ENCODE measurements around the gene KRTAP10-4. TPM values are rescaled to one million over a fixed set of nuclear protein-coding genes. Genes with fewer than 3 reads are reported as not detected.
"Not testable (repeated sequence)": the region's sequence is repeated elsewhere in the genome, so short reads cannot be mapped to it uniquely, and the experiment has no call there.

Gene KRTAP10-4
- total and polyA plus RNA-seq, 2 of the 4 experiments (the other 2 are of a cell fraction): not detected

GRCh38 chr21:44557491-44558328, 15.8 kb upstream of the KRTAP10-4 start:
- Histone ChIP-seq H2AK5ac (ENCODE audit: low read depth, low read length) (no peak overlapping the region), H3K56ac (ENCODE audit: extremely low read depth, insufficient read depth, low read length) (no peak overlapping the region), H3K79me1 (ENCODE audit: low read depth in 1 of 2, low read length in 2 of 2) (no peaks in the 10 kb centered on the region), H3K27me3 (ENCODE audit: control insufficient read depth, insufficient read depth, low read length) (peaks cover 16% of the 10 kb centered on the region), H3K23ac (ENCODE audit: low read depth, low read length) (no peak overlapping the region), H3K4me1 (ENCODE audit: control insufficient read depth, insufficient read depth, low read length) (no peaks in the 10 kb centered on the region), H3K18ac (ENCODE audit: low read depth, low read length) (no peak overlapping the region), H3K27ac (ENCODE audit: insufficient read depth, low read length) (no peak overlapping the region), H3K14ac (replicated peaks; ENCODE audit: low read depth, low read length) (no peak overlapping the region), H2BK15ac (ENCODE audit: low read depth, low read length) (no peak overlapping the region), H2BK5ac (ENCODE audit: low read depth, low read length, poor library complexity, severe bottlenecking) (no peak overlapping the region), H2BK120ac (ENCODE audit: low read depth, low read length) (no peak overlapping the region), H2AFZ (replicated peaks; ENCODE audit: low read length, poor library complexity) (no peak overlapping the region), H3K4me2 (ENCODE audit: low read depth, low read length) (no peak overlapping the region), H2AK9ac (replicated peaks; ENCODE audit: low read depth, low read length, poor library complexity) (no peak overlapping the region), H4K5ac (ENCODE audit: low read depth, low read length) (no peak overlapping the region), H4K91ac (ENCODE audit: insufficient read depth, low read depth, low read length) (no peak overlapping the region), H3K36me3 (ENCODE audit: control insufficient read depth, insufficient read depth, low read length) (no peaks in the 10 kb centered on the region), H4K20me1 (ENCODE audit: insufficient read depth, low read length) (no peaks in the 10 kb centered on the region), H3K9me1 (ENCODE audit: insufficient read depth, low read length) (no peaks in the 10 kb centered on the region), H2BK20ac (ENCODE audit: low read depth, low read length) (no peak overlapping the region), H3K4ac (ENCODE audit: low read depth, low read length) (no peak overlapping the region), H3K4me3 (ENCODE audit: insufficient read depth, low read depth, low read length) (no peak overlapping the region), H3K9ac (ENCODE audit: low read depth, low read length) (no peak overlapping the region), H3K9me3 (ENCODE audit: control insufficient read depth, insufficient read depth, low read length) (no peaks in the 10 kb centered on the region), H4K8ac (ENCODE audit: low read depth in 2 of 2, low read length in 2 of 2) (no peak overlapping the region)
- 39% methylated on average over 15 of the region's 30 CpGs; no CpG with 5 or more reads in 1 of the 2 experiments for WGBS, 2 experiments (ENCODE audit: extremely low coverage in 2 of 2, insufficient read length in 1 of 2)
- dilution Hi-C loops (cut with HindIII; ENCODE audit: low sequenced_read_pairs, unreplicated experiment): no loop called here
- intact Hi-C loops (cut with micrococcal nuclease): no loop called here
- ATAC-seq (ENCODE audit: low read depth) (no peak; the same call in 1 of the 2 replicates), DNase-seq (no peak)
- POLR2A ChIA-PET (ENCODE audit: unreplicated experiment): no interaction called here
- in situ Hi-C loops (cut with MboI; ENCODE audit: low sequenced_read_pairs): no loop called here
- BruUV-seq (replicated peaks): no TSS peak
- TF ChIP-seq CEBPB (IDR thresholded peaks at IDR 0.05; ENCODE audit: low read depth, low read length) (no peak), MAZ (IDR thresholded peaks at IDR 0.05; ENCODE audit: borderline replicate concordance, low read depth, low read length) (no peak), NFE2L2 (IDR thresholded peaks at IDR 0.05; ENCODE audit: low read depth, low read length) (no peak)
- TF ChIP-seq, protein P1, sequence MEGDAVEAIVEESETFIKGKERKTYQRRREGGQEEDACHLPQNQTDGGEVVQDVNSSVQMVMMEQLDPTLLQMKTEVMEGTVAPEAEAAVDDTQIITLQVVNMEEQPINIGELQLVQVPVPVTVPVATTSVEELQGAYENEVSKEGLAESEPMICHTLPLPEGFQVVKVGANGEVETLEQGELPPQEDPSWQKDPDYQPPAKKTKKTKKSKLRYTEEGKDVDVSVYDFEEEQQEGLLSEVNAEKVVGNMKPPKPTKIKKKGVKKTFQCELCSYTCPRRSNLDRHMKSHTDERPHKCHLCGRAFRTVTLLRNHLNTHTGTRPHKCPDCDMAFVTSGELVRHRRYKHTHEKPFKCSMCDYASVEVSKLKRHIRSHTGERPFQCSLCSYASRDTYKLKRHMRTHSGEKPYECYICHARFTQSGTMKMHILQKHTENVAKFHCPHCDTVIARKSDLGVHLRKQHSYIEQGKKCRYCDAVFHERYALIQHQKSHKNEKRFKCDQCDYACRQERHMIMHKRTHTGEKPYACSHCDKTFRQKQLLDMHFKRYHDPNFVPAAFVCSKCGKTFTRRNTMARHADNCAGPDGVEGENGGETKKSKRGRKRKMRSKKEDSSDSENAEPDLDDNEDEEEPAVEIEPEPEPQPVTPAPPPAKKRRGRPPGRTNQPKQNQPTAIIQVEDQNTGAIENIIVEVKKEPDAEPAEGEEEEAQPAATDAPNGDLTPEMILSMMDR (conservative IDR thresholded peaks at IDR 0.05; ENCODE audit: low read depth, low read length): no peak
- CTCF ChIA-PET: no interaction called here

DNA sequence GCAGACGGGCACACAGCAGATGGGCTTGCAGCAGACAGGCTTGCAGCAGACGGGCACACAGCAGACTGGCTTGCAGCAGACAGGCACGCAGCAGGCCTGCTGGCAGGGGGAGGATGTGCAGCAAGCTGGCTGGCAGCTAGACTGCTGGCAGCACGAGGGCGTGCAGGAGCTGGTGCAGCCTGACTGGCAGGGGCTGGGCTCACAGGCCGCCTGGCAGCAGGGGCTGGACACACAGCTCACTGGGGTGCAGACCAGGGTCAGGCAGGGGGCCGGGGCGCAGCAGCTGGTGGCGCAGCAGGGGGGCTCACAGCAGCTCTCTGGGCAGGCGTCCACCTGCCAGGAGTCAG, 15.2 kb upstream of the KRTAP10-4 start:
- CTCF ChIA-PET; H2AK5ac ChIP-seq (ENCODE audit: low read depth, low read length); H3K4me3 ChIP-seq (ENCODE audit: insufficient read depth, low read depth, low read length); H3K18ac ChIP-seq (ENCODE audit: low read depth, low read length); H4K20me1 ChIP-seq (ENCODE audit: insufficient read depth, low read length); H4K5ac ChIP-seq (ENCODE audit: low read depth, low read length); H3K9ac ChIP-seq (ENCODE audit: low read depth, low read length); H3K79me1 ChIP-seq (ENCODE audit: low read depth in 1 of 2, low read length in 2 of 2); ATAC-seq (ENCODE audit: low read depth); H2AK9ac ChIP-seq (replicated peaks; ENCODE audit: low read depth, low read length, poor library complexity); H2BK120ac ChIP-seq (ENCODE audit: low read depth, low read length); H3K14ac ChIP-seq (replicated peaks; ENCODE audit: low read depth, low read length); H3K4me1 ChIP-seq (ENCODE audit: control insufficient read depth, insufficient read depth, low read length); H3K4me2 ChIP-seq (ENCODE audit: low read depth, low read length); H4K8ac ChIP-seq (ENCODE audit: low read depth in 2 of 2, low read length in 2 of 2); DNase-seq; H3K9me1 ChIP-seq (ENCODE audit: insufficient read depth, low read length); BruUV-seq (replicated peaks); H4K91ac ChIP-seq (ENCODE audit: insufficient read depth, low read depth, low read length); dilution Hi-C loops (cut with HindIII; ENCODE audit: low sequenced_read_pairs, unreplicated experiment); in situ Hi-C loops (cut with MboI; ENCODE audit: low sequenced_read_pairs); H3K36me3 ChIP-seq (ENCODE audit: control insufficient read depth, insufficient read depth, low read length); intact Hi-C loops (cut with micrococcal nuclease); H3K56ac ChIP-seq (ENCODE audit: extremely low read depth, insufficient read depth, low read length); H3K27ac ChIP-seq (ENCODE audit: insufficient read depth, low read length); H3K9me3 ChIP-seq (ENCODE audit: control insufficient read depth, insufficient read depth, low read length); H2BK20ac ChIP-seq (ENCODE audit: low read depth, low read length); H2AFZ ChIP-seq (replicated peaks; ENCODE audit: low read length, poor library complexity); H3K4ac ChIP-seq (ENCODE audit: low read depth, low read length); H2BK15ac ChIP-seq (ENCODE audit: low read depth, low read length); POLR2A ChIA-PET (ENCODE audit: unreplicated experiment); H2BK5ac ChIP-seq (ENCODE audit: low read depth, low read length, poor library complexity, severe bottlenecking); H3K23ac ChIP-seq (ENCODE audit: low read depth, low read length): not testable (repeated sequence)
- peaks cover 14% of the 10 kb centered on the region for H3K27me3 ChIP-seq (ENCODE audit: control insufficient read depth, insufficient read depth, low read length)
- WGBS, 2 experiments (ENCODE audit: extremely low coverage in 2 of 2, insufficient read length in 1 of 2): 35% methylated on average over 6 of the region's 10 CpGs; no CpG with 5 or more reads in 1 of the 2 experiments

All from IMR-90 (cell line).